Activated naive CD4-positive, alpha-beta T cell treated with anti-CD3 and anti-CD28 coated beads, Interleukin-2, amount 10 ng/mL, durations not matched to agents 7 days and 5 days (primary cell): ENCODE results near the gene PRKAB1.
"Not testable (repeated sequence)": the region's sequence is repeated elsewhere in the genome, so short reads cannot be mapped to it uniquely, and the experiment has no call there.

Experiments used
- CTCF ChIA-PET: fragments of 350-600 bp; sonication (Branson Sonifier 250); formaldehyde crosslinking; loops from one replicate; lab custom pipeline; 2021; ENCODE audit warnings: antibody characterized with exemption; lab: Charles Lee
- DNase-seq: peaks from one replicate; pipeline ENCODE4 v3.0.0-alpha.2; 2020
- H3K27ac Mint-ChIP-seq: one replicate; pipeline ENCODE4 v1.8.0; 2021; ENCODE audit warnings: mild to moderate bottlenecking, moderate library complexity, mixed read lengths
- H3K27me3 Mint-ChIP-seq: one replicate; pipeline ENCODE4 v1.8.0; 2021; ENCODE audit warnings: mild to moderate bottlenecking, mixed read lengths
- H3K36me3 Mint-ChIP-seq: one replicate; pipeline ENCODE4 v1.8.0; 2021; ENCODE audit warnings: mixed read lengths
- H3K4me1 Mint-ChIP-seq: one replicate; pipeline ENCODE4 v1.8.0; 2021; ENCODE audit warnings: mixed read lengths
- H3K4me3 Mint-ChIP-seq: one replicate; pipeline ENCODE4 v1.8.0; 2021; ENCODE audit warnings: mild to moderate bottlenecking, moderate library complexity, mixed read lengths
- H3K9me3 Mint-ChIP-seq: one replicate; pipeline ENCODE4 v1.8.0; 2021; ENCODE audit warnings: mixed read lengths

PRKAB1 gene

GRCh38 chr12:119667577-119668323, at the start of gene PRKAB1:
TSS of gene PRKAB1 (plus strand) at chr12:119668133. CDS start at chr12:119668245, 112 bp downstream.
- CTCF ChIA-PET, result interaction anchor here (0.5 to 2.0 kb wide), 8 partner anchors 8 to 235 kb away, joined by 3 to 8 read pairs (median 4); no protein-coding TSS in a partner anchor

GRCh38 chr12:119618328-119618896, 49.5 kb upstream of the PRKAB1 start:
- H3K27me3 Mint-ChIP-seq, result peaks cover 20% of the 10 kb centered on the region
- H3K4me1 Mint-ChIP-seq, H3K9me3 Mint-ChIP-seq, CTCF ChIA-PET, DNase-seq, H3K27ac Mint-ChIP-seq, H3K4me3 Mint-ChIP-seq, H3K36me3 Mint-ChIP-seq: not testable (repeated sequence)

More at GRCh38 chr12:119667577-119668323, at the start of gene PRKAB1:
- peak within 1 kb of the TSS; percentile 91 for H3K4me3 Mint-ChIP-seq
- H3K27me3 Mint-ChIP-seq, result peaks cover 2% of the 10 kb centered on the region
- peaks cover 36% of the 10 kb centered on the region for H3K36me3 Mint-ChIP-seq
- peak within 1 kb of the TSS; percentile 94 for H3K27ac Mint-ChIP-seq
- H3K9me3 Mint-ChIP-seq, result no peaks in the 10 kb centered on the region
- peaks cover 59% of the 10 kb centered on the region for H3K4me1 Mint-ChIP-seq
- DNase-seq, result peak; percentile 98

GRCh38 chr12:119620490-119620889, 47.4 kb upstream of the PRKAB1 start:
- peaks cover 5% of the 10 kb centered on the region for H3K9me3 Mint-ChIP-seq
- no peak overlapping the region for H3K4me3 Mint-ChIP-seq
- no peak overlapping the region for H3K27ac Mint-ChIP-seq
- H3K27me3 Mint-ChIP-seq, result peaks cover 27% of the 10 kb centered on the region
- DNase-seq, result no peak
- CTCF ChIA-PET, result no interaction called here
- no peaks in the 10 kb centered on the region for H3K36me3 Mint-ChIP-seq
- no peaks in the 10 kb centered on the region for H3K4me1 Mint-ChIP-seq

GRCh38 chr12:119621878-119622277, 46.1 kb upstream of the PRKAB1 start:
- peaks cover 5% of the 10 kb centered on the region for H3K9me3 Mint-ChIP-seq
- peaks cover 31% of the 10 kb centered on the region for H3K27me3 Mint-ChIP-seq
- H3K4me1 Mint-ChIP-seq, result no peaks in the 10 kb centered on the region
- no peaks in the 10 kb centered on the region for H3K36me3 Mint-ChIP-seq
- no peak for DNase-seq
- CTCF ChIA-PET, result interaction anchor here (0.6 to 0.8 kb wide), 3 partner anchors 21 to 215 kb away, joined by 3 read pairs; no protein-coding TSS in a partner anchor
- H3K4me3 Mint-ChIP-seq, result no peak overlapping the region
- no peak overlapping the region for H3K27ac Mint-ChIP-seq

- H3K4me3 Mint-ChIP-seq, result no peak overlapping the region
- H3K9me3 Mint-ChIP-seq, result no peaks in the 10 kb centered on the region
- H3K4me1 Mint-ChIP-seq, result no peaks in the 10 kb centered on the region
- peaks cover 22% of the 10 kb centered on the region for H3K27me3 Mint-ChIP-seq
- no peak overlapping the region for H3K27ac Mint-ChIP-seq
- H3K36me3 Mint-ChIP-seq, result no peaks in the 10 kb centered on the region
- CTCF ChIA-PET, result no interaction called here
- DNase-seq, result no peak
Observed at GRCh38 chr12:119624966-119625365, 43.0 kb upstream of the PRKAB1 start.

GRCh38 chr12:119627019-119627643, 40.8 kb upstream of the PRKAB1 start:
- CTCF ChIA-PET, result interaction anchor here (1.0 kb wide), 1 partner anchor 19 kb away, joined by 3 read pairs; no protein-coding TSS in a partner anchor
- Mint-ChIP-seq H3K4me3 (no peak overlapping the region), H3K36me3 (no peaks in the 10 kb centered on the region), H3K9me3 (no peaks in the 10 kb centered on the region), H3K27ac (no peak overlapping the region), H3K27me3 (peaks cover 23% of the 10 kb centered on the region), H3K4me1 (no peaks in the 10 kb centered on the region)
- no peak for DNase-seq

- no peak overlapping the region for H3K4me3 Mint-ChIP-seq
- H3K9me3 Mint-ChIP-seq, result no peaks in the 10 kb centered on the region
- peaks cover 23% of the 10 kb centered on the region for H3K27me3 Mint-ChIP-seq
- no peak overlapping the region for H3K27ac Mint-ChIP-seq
- H3K36me3 Mint-ChIP-seq, result no peaks in the 10 kb centered on the region
- no peaks in the 10 kb centered on the region for H3K4me1 Mint-ChIP-seq
- CTCF ChIA-PET, result interaction anchor here (1.0 kb wide), 1 partner anchor 19 kb away, joined by 3 read pairs; no protein-coding TSS in a partner anchor
- no peak for DNase-seq
Observed at GRCh38 chr12:119627686-119628085, 40.2 kb upstream of the PRKAB1 start.

- H3K27ac Mint-ChIP-seq, result no peak overlapping the region
- CTCF ChIA-PET, result no interaction called here
- no peaks in the 10 kb centered on the region for H3K4me1 Mint-ChIP-seq
- H3K27me3 Mint-ChIP-seq, result peaks cover 24% of the 10 kb centered on the region
- DNase-seq, result no peak
- H3K4me3 Mint-ChIP-seq, result no peak overlapping the region
- no peaks in the 10 kb centered on the region for H3K9me3 Mint-ChIP-seq
- H3K36me3 Mint-ChIP-seq, result no peaks in the 10 kb centered on the region
Observed at GRCh38 chr12:119630223-119630780, 37.6 kb upstream of the PRKAB1 start.

- peaks cover 31% of the 10 kb centered on the region for H3K27me3 Mint-ChIP-seq
- CTCF ChIA-PET, result interaction anchor here (1.4 kb wide), 1 partner anchor 18 kb away, joined by 3 read pairs; no protein-coding TSS in a partner anchor
- no peak for DNase-seq
- no peaks in the 10 kb centered on the region for H3K36me3 Mint-ChIP-seq
- H3K4me1 Mint-ChIP-seq, result no peaks in the 10 kb centered on the region
- H3K27ac Mint-ChIP-seq, result no peak overlapping the region
- no peaks in the 10 kb centered on the region for H3K9me3 Mint-ChIP-seq
- H3K4me3 Mint-ChIP-seq, result no peak overlapping the region
Observed at GRCh38 chr12:119630962-119631550, 36.9 kb upstream of the PRKAB1 start.

GRCh38 chr12:119631930-119632678, 35.8 kb upstream of the PRKAB1 start:
- CTCF ChIA-PET, result interaction anchor here (1.4 kb wide), 1 partner anchor 17 kb away, joined by 3 read pairs; no protein-coding TSS in a partner anchor

GRCh38 chr12:119634743-119635142, 33.2 kb upstream of the PRKAB1 start:
- Mint-ChIP-seq H3K4me3 (no peak overlapping the region), H3K27me3 (peaks cover 31% of the 10 kb centered on the region), H3K36me3 (no peaks in the 10 kb centered on the region), H3K4me1 (no peaks in the 10 kb centered on the region), H3K9me3 (no peaks in the 10 kb centered on the region), H3K27ac (no peak overlapping the region)
- CTCF ChIA-PET, result interaction anchor here (1.3 kb wide), 1 partner anchor 15 kb away, joined by 4 read pairs; no protein-coding TSS in a partner anchor
- no peak for DNase-seq

More at GRCh38 chr12:119631930-119632678, 35.8 kb upstream of the PRKAB1 start:
- Mint-ChIP-seq H3K9me3 (no peaks in the 10 kb centered on the region), H3K4me3 (no peak overlapping the region), H3K27ac (no peak overlapping the region), H3K36me3 (no peaks in the 10 kb centered on the region), H3K4me1 (no peaks in the 10 kb centered on the region), H3K27me3 (peaks cover 31% of the 10 kb centered on the region)
- DNase-seq, result no peak

GRCh38 chr12:119642986-119643385, 24.9 kb upstream of the PRKAB1 start:
- no peak overlapping the region for H3K27ac Mint-ChIP-seq
- no peaks in the 10 kb centered on the region for H3K4me1 Mint-ChIP-seq
- peaks cover 4% of the 10 kb centered on the region for H3K27me3 Mint-ChIP-seq
- CTCF ChIA-PET, result interaction anchor here (0.5 to 0.7 kb wide), 2 partner anchors 13 to 21 kb away, joined by 3 read pairs; no protein-coding TSS in a partner anchor
- no peaks in the 10 kb centered on the region for H3K9me3 Mint-ChIP-seq
- H3K4me3 Mint-ChIP-seq, result no peak overlapping the region
- no peaks in the 10 kb centered on the region for H3K36me3 Mint-ChIP-seq
- DNase-seq, result no peak

GRCh38 chr12:119644930-119645329, 23.0 kb upstream of the PRKAB1 start:
- Mint-ChIP-seq H3K9me3 (no peaks in the 10 kb centered on the region), H3K4me1 (no peaks in the 10 kb centered on the region), H3K4me3 (no peak overlapping the region), H3K27ac (no peak overlapping the region), H3K27me3 (peaks cover 7% of the 10 kb centered on the region), H3K36me3 (no peaks in the 10 kb centered on the region)
- CTCF ChIA-PET, result interaction anchor here (0.8 kb wide), 1 partner anchor 50 kb away, joined by 3 read pairs; no protein-coding TSS in a partner anchor
- DNase-seq, result no peak
